ENCODE data around the gene ENDOD1.
"Not testable (repeated sequence)": the region's sequence is repeated elsewhere in the genome, so short reads cannot be mapped to it uniquely, and the experiment has no call there.

Gene ENDOD1

DNA sequence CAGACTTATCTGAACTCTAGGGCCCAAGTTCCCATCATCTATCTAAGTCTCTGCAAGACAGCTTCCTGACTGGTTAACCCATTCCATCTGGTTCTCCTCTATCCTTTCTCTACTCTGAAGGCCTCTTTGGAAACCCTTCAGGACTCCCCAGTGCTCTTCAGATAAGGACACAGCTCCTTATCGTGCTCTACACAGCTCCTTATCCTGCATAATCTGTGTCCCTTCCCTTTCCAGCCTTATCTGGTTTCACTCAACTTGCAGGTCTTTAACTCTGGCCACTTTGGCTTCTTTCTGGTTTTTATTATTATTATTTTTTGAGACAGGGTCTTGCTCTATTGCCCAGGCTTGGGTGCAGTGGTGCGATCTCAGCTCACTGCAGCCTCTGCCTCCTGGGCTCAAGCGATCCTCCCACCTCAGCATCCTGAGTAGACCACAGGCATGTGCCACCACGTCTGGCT lies 10.6 kb downstream of the ENDOD1 start:
- Histone ChIP-seq H3K4me1 (ENCODE audit: insufficient read depth, low read length) (peaks cover 21% of the 10 kb centered on the region), H3K4me3 (ENCODE audit: low read length) (no peak overlapping the region), H3K27me3 (ENCODE audit: insufficient read depth, low read length) (no peaks in the 10 kb centered on the region), H2AFZ (ENCODE audit: low read depth, low read length) (no peak overlapping the region), H3K9me3 (ENCODE audit: low read length) (no peaks in the 10 kb centered on the region), H3K36me3 (ENCODE audit: insufficient read depth, low read length) (no peaks in the 10 kb centered on the region)

GRCh38 chr11:95100856-95101507 lies 11.3 kb downstream of the ENDOD1 start:
- Histone ChIP-seq H2AFZ (ENCODE audit: low read depth, low read length) (no peak overlapping the region), H3K36me3 (ENCODE audit: insufficient read depth, low read length) (no peaks in the 10 kb centered on the region), H3K4me3 (ENCODE audit: low read length) (no peak overlapping the region), H3K9me3 (ENCODE audit: low read length) (no peaks in the 10 kb centered on the region), H3K4me1 (ENCODE audit: insufficient read depth, low read length) (peaks cover 14% of the 10 kb centered on the region), H3K27me3 (ENCODE audit: insufficient read depth, low read length) (no peaks in the 10 kb centered on the region)

- Histone ChIP-seq H2AFZ (ENCODE audit: low read depth, low read length) (no peak overlapping the region), H3K36me3 (ENCODE audit: insufficient read depth, low read length) (no peaks in the 10 kb centered on the region), H3K9me3 (ENCODE audit: low read length) (no peaks in the 10 kb centered on the region), H3K4me1 (ENCODE audit: insufficient read depth, low read length) (peaks cover 7% of the 10 kb centered on the region), H3K4me3 (ENCODE audit: low read length) (no peak overlapping the region), H3K27me3 (ENCODE audit: insufficient read depth, low read length) (no peaks in the 10 kb centered on the region)
These were observed 12.3 kb downstream of the ENDOD1 start for GRCh38 chr11:95101935-95102334.

DNA sequence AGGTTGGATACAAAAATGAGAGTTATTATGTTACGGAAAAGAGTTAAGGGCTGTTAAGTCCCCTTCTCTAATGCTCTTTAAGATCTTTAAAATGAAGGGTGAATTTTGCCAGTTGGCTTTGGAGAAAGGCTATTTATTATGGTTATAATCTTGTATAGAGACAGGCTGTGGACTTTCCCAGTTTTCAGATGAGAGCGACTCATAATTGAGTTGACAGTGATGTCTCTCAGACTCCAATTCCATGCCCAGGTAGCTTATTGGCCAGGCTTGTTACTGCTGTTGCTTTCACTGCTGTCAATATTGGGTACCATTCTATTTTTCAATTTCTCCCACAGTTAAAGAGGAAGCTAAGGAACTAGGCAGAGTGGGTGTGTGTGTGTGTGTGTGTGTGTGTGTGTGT lies 13.1 kb downstream of the ENDOD1 start:
- Histone ChIP-seq H2AFZ (ENCODE audit: low read depth, low read length) (no peak overlapping the region), H3K27me3 (ENCODE audit: insufficient read depth, low read length) (no peaks in the 10 kb centered on the region), H3K9me3 (ENCODE audit: low read length) (no peaks in the 10 kb centered on the region), H3K36me3 (ENCODE audit: insufficient read depth, low read length) (no peaks in the 10 kb centered on the region), H3K4me3 (ENCODE audit: low read length) (no peak overlapping the region), H3K4me1 (ENCODE audit: insufficient read depth, low read length) (peaks cover under 1% of the 10 kb centered on the region)

DNA sequence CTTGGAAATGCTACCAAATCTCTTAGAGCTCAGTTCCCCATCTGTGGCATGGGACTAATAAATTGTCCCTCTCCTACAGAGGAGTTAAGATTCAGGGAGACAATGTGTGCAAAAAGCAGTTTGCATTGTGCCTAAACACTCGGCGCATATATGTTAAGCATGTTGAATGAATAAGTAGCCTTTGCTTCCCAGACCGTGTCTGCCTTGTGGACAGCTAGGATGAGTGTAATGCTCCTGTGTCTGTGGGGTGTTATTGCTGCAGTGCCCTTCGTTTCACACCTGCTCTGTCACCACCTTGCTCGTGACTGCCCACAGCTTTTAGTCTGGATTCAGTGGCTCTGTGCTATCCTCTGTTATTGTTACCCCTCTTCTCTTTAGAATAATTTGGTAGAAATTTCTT lies 14.1 kb downstream of the ENDOD1 start:
- Histone ChIP-seq H3K9me3 (ENCODE audit: low read length) (no peaks in the 10 kb centered on the region), H3K27me3 (ENCODE audit: insufficient read depth, low read length) (no peaks in the 10 kb centered on the region), H3K4me3 (ENCODE audit: low read length) (no peak overlapping the region), H3K36me3 (ENCODE audit: insufficient read depth, low read length) (no peaks in the 10 kb centered on the region), H2AFZ (ENCODE audit: low read depth, low read length) (no peak overlapping the region), H3K4me1 (ENCODE audit: insufficient read depth, low read length) (no peaks in the 10 kb centered on the region)

- Histone ChIP-seq H2AFZ (ENCODE audit: low read depth, low read length) (no peak overlapping the region), H3K4me1 (ENCODE audit: insufficient read depth, low read length) (no peaks in the 10 kb centered on the region), H3K4me3 (ENCODE audit: low read length) (no peak overlapping the region), H3K27me3 (ENCODE audit: insufficient read depth, low read length) (no peaks in the 10 kb centered on the region), H3K36me3 (ENCODE audit: insufficient read depth, low read length) (no peaks in the 10 kb centered on the region), H3K9me3 (ENCODE audit: low read length) (no peaks in the 10 kb centered on the region)
These were observed 14.6 kb downstream of the ENDOD1 start for GRCh38 chr11:95104121-95104830.

GRCh38 chr11:95104856-95105255 lies 15.2 kb downstream of the ENDOD1 start:
- Histone ChIP-seq H3K36me3 (ENCODE audit: insufficient read depth, low read length) (no peaks in the 10 kb centered on the region), H3K4me1 (ENCODE audit: insufficient read depth, low read length) (no peaks in the 10 kb centered on the region), H3K4me3 (ENCODE audit: low read length) (no peak overlapping the region), H3K9me3 (ENCODE audit: low read length) (no peaks in the 10 kb centered on the region), H2AFZ (ENCODE audit: low read depth, low read length) (no peak overlapping the region), H3K27me3 (ENCODE audit: insufficient read depth, low read length) (no peaks in the 10 kb centered on the region)

- H3K9me3 ChIP-seq (ENCODE audit: low read length) = peaks cover 2% of the 10 kb centered on the region
These were observed 18.5 kb downstream of the ENDOD1 start for GRCh38 chr11:95108159-95108611.

DNA sequence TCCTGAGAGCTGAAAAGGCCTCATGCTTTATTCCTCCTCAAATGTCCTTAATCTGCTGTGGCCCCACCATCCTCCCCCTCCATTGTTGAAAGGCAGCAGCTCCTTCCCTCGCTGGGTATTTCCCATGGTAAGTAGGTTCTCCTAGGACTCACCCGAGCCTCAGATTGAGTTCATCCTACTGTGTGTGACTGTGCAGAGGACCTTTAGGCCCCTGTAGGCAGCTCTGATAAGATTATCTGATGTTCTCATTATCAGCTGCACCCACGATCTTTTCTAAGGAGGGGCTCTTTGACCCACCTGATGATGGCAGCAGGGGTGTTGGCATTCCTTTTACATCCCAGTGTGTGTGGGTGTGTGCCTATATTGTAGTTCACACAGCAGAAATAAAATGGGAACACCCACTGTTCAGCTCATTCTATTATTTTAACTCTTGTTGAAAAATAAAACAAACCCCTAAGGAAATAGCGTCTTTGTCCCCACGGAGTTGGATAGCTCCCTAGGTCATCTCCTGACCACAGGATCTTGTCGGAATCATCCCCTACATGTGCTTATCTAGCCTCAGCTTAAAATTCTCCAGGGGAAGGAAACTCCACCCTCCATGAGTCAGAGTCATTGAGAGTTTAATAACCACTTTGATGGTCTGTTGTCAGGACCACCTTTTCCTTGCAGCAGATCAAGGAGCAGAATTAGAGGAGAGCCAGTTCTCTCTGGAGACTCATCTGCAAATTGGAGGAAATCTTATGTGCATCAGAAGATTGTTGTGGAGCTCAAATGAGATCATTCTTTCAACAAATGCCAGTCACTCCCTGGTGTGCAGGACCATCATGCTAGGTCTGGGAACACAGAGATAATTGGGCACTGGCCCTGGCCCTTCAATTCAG lies 19.3 kb downstream of the ENDOD1 start:
- peaks cover 2% of the 10 kb centered on the region for H3K9me3 ChIP-seq (ENCODE audit: low read length)
- H3K4me1 ChIP-seq (ENCODE audit: insufficient read depth, low read length) = no peaks in the 10 kb centered on the region
- H3K36me3 ChIP-seq (ENCODE audit: insufficient read depth, low read length) = no peaks in the 10 kb centered on the region
- no peak overlapping the region for H3K4me3 ChIP-seq (ENCODE audit: low read length)
- H2AFZ ChIP-seq (ENCODE audit: low read depth, low read length) = no peak overlapping the region
- H3K27me3 ChIP-seq (ENCODE audit: insufficient read depth, low read length) = no peaks in the 10 kb centered on the region

More at GRCh38 chr11:95108159-95108611, 18.5 kb downstream of the ENDOD1 start:
- Histone ChIP-seq H3K36me3 (ENCODE audit: insufficient read depth, low read length) (no peaks in the 10 kb centered on the region), H2AFZ (ENCODE audit: low read depth, low read length) (no peak overlapping the region), H3K4me1 (ENCODE audit: insufficient read depth, low read length) (no peaks in the 10 kb centered on the region), H3K27me3 (ENCODE audit: insufficient read depth, low read length) (no peaks in the 10 kb centered on the region), H3K4me3 (ENCODE audit: low read length) (no peak overlapping the region)

DNA sequence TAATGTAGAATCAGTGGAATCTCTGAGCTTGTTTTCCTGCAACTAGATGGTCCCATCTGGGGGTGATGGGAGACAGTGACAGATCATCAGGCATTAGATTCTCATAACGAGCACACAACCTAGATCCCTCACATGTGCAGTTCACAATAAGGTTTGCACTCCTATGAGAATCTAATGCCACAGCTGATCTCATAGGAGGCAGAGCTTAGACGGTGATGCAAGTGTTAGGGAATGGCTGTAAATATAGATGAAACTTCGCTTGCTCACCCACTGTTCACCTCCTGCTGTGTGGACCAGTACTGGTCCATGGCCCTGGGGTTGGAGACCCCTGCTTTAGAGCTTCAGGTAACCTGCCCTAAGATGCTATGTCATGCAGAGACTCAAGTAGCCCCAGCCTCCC lies 21.8 kb downstream of the ENDOD1 start:
- not testable (repeated sequence) for H3K9me3 ChIP-seq (ENCODE audit: low read length); H3K36me3 ChIP-seq (ENCODE audit: insufficient read depth, low read length)

GRCh38 chr11:95111923-95112540 lies 22.4 kb downstream of the ENDOD1 start:
- Histone ChIP-seq H3K27me3 (ENCODE audit: insufficient read depth, low read length) (no peaks in the 10 kb centered on the region), H3K4me1 (ENCODE audit: insufficient read depth, low read length) (no peaks in the 10 kb centered on the region), H3K9me3 (ENCODE audit: low read length) (peaks cover 2% of the 10 kb centered on the region), H3K36me3 (ENCODE audit: insufficient read depth, low read length) (no peaks in the 10 kb centered on the region), H2AFZ (ENCODE audit: low read depth, low read length) (no peak overlapping the region), H3K4me3 (ENCODE audit: low read length) (no peak overlapping the region)

More for the DNA sequence above, 21.8 kb downstream of the ENDOD1 start:
- H3K27me3 ChIP-seq (ENCODE audit: insufficient read depth, low read length); H2AFZ ChIP-seq (ENCODE audit: low read depth, low read length); H3K4me3 ChIP-seq (ENCODE audit: low read length); H3K4me1 ChIP-seq (ENCODE audit: insufficient read depth, low read length): not testable (repeated sequence)

- Histone ChIP-seq H2AFZ (ENCODE audit: low read depth, low read length) (no peak overlapping the region), H3K27me3 (ENCODE audit: insufficient read depth, low read length) (no peaks in the 10 kb centered on the region), H3K4me1 (ENCODE audit: insufficient read depth, low read length) (no peaks in the 10 kb centered on the region), H3K4me3 (ENCODE audit: low read length) (no peak overlapping the region), H3K9me3 (ENCODE audit: low read length) (peaks cover 2% of the 10 kb centered on the region), H3K36me3 (ENCODE audit: insufficient read depth, low read length) (no peaks in the 10 kb centered on the region)
These were observed 26.0 kb downstream of the ENDOD1 start for GRCh38 chr11:95115597-95115996.

All from neuron (in vitro differentiated cells).